Stimulated activated CD8-positive, alpha-beta memory T cell treated with anti-CD3 and anti-CD28 coated beads, Interleukin-7, amount 100 ng/mL, for 4 hours (primary cell): Measurements from ENCODE around the gene HAP1.
"Not testable (repeated sequence)": the region's sequence is repeated elsewhere in the genome, so short reads cannot be mapped to it uniquely, and the experiment has no call there.

Experiments used
- DNase-seq, 2 donors: peaks; one replicate each; pipeline ENCODE4 v3.0.0-alpha.2; 2020; ENCODE audit warnings: low read depth in 2 of 2

The HAP1 gene

DNA sequence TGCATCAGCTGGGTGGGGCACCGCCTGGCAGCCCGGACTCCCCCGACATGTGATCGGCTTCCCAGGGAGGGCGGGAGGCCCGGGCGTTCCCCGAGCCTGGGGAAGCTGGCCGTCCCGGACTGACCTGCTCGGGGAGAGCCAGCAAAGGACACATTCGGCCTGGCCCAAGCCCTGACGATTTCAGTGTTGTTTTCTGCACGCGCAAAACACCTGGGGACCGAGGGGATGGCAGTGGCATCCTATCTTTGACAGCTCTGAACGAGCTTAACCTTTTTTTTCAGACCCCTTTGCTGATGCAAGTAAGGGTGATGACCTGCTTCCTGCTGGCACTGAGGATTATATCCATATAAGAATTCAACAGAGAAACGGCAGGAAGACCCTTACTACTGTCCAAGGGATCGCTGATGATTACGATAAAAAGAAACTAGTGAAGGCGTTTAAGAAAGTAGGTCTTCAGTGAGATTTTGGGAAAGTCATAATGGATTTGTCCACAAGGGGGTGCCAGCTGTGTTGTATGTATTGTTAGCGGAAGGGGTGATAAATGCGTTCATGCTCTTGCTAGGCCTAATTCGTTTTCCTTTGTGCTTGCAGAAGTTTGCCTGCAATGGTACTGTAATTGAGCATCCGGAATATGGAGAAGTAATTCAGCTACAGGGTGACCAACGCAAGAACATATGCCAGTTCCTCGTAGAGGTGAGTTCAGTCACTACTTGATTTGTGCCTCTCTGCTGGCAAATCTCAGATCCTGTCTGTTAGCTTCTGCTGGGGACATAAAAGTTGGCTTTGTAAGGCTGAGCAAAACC is 44.7 kb downstream of the HAP1 start:
- peak in 1 of 2 donors; percentile 53 for DNase-seq

DNA sequence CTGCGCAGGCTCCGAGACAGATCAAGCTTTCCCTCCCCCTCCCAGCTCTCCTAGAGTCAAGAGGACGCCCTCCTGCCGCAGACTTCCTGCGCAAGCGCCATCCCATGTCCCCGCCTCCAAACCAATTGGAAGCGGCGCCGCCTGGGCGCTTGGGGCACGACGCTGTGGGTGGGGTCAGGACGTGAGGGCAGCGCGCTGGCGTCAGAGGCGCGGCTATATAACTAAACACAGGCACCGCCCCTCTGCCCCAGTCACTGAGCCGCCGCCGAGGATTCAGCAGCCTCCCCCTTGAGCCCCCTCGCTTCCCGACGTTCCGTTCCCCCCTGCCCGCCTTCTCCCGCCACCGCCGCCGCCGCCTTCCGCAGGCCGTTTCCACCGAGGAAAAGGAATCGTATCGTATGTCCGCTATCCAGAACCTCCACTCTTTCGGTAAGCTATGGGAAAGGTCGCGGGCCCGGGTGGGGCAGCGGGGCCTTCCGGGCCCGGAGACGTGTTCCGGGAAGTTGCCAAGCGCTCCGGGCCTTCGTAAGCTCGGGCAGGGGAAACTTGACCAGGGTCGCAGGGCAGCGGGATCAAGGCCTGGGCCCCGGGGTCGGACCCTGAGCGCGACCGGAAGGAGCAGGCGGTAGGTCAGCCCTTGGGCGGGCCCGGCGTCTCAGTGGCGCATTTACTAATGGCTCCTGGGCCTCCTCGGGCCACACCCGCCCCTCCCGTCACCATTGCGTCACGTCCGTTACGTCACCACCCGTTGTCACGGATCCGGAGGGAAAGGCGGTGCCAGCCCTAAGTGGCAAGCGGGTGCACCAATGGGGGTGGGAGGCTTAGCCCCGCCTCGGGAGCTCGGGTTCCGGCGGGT is 45.6 kb downstream of the HAP1 start, which contains the start of gene EIF1:
Gene EIF1 (plus strand): TSS at position 245 of the 856 bp plus-strand sequence. CDS start 154 bp downstream, at position 399.
- peak; percentile 99 to 100 for DNase-seq

DNA sequence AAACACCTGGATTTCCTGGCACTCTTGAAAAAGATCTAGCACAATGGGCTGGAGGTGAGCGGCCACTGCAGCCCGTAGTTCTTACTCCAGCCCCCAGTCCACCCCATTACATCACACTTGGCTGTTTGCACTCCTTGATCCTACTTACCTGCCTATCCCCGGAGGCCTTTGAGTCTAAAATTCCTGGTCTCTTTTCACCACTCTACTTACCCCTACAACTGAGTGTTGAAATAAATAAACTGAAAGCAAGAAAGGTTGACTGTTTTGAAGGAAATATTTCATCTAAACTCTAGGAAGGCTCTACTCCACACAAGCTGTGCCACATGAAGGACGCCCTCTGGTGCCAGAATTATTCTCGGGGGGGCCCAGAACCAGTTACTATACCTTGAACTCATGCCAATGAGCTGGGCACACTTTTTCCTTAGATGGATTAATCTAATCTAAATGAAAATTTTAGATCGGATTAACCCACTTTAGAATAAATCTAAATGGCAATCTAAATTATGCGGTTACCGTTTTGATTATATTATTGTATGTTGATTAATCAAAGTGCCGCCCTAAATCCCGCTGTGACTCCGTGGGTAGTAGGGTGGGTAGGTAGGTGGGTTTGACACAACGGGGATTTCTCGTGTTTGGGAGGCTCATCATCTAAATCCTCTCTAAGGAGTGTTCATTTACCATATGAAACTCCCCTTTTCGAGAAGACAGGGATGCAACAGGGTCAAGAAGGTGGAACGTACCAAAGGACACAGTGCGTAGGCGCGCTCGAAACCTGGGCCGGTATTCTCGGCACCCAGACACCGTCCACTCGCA is 46.4 kb downstream of the HAP1 start:
- DNase-seq: peak; percentile 53 to 58

DNA sequence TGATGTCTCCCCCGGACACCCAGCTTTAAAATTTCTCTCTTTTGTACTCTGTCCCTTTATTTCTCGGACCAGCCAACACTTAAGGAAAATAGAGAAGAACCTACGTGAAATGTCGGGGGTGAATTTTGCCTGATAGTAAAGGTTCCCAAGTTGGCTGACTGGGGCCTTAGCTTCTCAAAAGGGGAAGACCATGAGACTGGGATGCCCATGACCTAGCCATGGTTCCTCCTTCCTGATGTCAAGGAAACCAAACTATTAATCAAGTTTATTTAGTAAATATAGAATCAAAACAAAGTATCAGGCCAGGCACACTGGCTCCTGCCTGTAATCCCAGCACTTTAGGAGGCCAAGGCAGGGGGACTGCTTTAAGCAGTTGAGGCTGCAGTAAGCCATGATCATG is 48.2 kb downstream of the HAP1 start:
- no peak for DNase-seq

DNA sequence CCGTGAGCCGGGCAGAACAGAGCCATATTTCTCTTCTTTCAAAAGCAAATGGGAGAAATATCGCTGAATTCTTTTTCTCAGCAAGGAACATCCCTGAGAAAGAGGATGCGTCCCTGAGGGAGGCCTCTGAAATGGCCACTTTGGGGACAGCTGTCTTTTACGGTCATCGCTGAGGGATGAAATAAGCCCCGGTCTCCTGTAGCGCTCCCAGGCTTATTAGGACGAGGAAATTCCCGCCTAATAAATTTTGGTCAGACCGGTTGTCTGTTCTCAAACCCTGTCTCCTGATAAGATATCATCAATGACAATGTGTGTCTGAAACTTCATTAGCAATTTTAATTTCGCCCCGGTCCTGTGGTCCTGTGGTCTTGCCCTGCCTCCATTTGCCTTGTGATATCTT is 48.7 kb downstream of the HAP1 start:
- DNase-seq: not testable (repeated sequence)

DNA sequence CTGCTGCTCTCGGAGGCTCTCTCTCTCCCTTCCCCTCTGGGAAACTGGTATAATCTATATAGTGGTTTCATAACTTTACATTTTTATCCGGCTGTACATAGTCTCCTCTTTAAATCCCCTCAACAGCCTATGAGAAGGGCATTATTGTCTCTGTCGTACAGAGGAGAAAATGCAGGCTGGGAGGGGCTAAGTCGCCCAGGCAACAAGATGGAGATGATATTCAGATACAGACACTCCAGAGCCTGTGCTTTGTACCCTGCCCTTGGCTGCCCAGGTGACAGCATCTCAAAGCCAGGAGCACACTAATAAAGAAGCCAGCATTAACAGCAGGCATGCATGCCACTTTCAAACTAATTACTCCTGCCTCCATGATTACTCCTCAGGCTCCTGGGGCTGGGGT is 50.4 kb downstream of the HAP1 start:
- no peak for DNase-seq

DNA sequence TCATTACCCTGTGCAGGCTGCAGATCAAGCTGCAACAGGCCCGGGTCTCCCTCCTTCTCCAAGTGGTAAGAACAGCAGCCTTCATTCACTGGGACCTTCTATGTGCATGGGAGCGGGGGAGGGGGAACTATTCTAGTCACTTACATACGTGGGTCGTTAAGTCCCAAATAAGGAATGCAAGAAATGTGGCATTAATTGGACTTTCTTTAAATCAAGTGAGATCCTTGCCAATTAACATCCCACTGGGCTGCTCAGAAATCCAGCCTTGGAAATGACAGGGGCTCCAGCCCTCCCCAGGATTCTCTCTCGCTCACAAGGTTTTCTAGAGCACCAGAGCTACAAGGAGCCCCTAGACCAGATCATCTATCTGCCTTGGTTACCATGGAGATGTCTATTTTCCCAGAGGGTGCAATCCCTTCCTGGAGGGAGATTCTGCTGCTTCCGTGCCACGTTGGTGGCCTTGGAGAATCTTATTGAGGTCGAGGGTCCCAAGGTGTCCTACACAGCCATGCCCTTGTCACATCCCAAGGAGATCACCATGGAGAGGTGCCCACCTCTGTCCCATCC is 50.9 kb downstream of the HAP1 start:
- no peak for DNase-seq

DNA sequence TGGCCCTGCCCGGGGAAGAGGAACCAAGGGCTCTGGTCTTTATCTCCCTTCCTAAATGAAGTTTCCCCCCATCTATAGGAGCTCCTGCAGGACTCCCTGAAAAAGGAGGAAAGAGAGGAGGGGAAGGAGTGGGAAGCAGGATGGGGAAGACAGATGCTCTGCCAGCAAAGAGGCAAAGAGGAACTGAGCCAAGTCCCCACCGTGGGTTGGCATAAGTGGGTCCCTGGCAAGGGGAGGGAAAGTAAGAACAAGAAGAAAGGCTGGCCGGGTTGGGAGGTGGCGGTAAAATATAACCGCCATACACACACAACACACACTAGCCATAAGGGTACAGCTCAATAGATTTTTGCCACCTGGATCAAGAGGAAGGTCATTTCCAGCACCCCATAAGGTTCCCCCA is 51.8 kb downstream of the HAP1 start:
- DNase-seq: no peak

DNA sequence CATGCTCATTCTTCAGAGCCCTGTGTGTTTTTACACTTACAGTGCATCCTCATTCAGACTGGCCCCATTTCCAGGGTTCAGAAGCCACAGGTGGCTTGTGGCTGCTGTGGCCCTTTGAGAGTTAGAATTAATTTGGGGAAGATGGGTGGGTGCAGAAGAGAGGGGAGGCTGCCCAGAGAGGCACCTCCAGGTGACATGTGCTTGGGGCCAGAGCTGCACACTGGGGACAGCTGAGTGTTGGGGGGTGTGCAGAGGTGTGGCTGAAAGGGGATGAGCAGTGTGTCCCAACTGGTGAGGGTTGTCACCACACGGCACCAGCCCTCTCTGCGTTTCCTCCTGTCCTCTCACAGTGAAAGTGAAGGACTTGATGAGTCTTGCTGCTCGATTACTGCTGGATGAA is 52.7 kb downstream of the HAP1 start:
- no peak for DNase-seq

DNA sequence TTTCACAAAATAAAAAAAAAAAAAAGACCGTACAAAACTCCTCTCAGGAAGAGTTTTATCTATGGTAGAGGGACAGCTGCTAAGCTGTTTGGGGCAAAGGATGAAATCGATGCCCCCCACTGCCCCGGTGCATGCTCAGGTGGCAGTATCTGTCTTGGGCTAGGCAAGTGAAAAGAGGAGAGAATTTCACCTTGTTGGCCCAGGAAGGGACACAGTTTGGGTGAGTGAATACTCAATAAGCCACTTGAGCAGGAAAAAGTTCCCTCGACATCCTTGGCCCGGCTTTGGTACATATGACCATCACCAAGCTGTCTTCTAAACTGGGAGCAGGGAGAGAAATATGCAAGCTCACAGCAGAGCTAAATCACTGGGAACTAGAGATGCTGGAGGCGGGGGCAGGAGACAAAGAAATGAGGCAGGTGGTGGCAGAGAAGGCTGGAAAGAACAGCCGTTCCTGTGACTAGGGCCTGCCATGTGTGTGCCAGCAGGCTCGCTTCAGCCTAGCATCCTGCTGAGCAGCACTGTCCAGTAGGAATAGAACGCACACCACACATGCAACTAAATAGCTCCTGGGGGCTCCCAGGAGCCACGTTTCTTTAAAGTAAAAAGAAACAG is 53.9 kb downstream of the HAP1 start:
- DNase-seq: no peak

DNA sequence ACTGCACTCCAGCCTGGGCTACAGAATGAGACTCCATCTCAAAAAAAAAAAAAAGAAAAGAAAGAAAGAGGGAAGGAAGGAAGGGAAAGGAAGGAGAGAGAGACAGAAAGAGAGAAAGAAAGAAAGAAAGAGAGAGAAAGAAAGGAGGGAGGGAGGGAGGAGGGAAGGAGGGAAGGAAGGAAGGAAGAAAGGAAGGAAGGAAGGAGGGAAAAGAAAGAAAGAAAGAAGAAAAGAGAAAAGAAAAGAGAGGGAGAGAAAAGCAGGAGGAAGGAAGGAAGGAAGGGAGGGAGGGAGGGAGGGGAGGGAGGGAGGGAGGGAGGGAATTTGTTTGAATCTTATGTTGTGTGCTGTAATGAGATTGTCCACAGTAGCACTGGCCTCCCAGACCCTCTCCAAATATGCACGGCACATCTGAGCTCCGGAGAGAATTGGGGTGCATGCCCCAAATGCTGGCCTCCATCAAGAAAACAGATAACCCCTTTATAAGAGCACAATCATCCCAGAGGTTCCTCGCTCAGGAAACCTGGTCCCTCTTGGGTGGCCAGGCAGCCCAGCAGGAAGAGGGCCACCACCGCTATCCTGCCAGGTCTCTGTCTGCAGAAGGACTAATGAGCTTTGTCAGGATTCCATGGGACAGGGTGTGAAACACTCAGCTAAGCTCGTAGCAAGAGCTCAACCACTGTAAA is 54.6 kb downstream of the HAP1 start:
- DNase-seq: no peak

DNA sequence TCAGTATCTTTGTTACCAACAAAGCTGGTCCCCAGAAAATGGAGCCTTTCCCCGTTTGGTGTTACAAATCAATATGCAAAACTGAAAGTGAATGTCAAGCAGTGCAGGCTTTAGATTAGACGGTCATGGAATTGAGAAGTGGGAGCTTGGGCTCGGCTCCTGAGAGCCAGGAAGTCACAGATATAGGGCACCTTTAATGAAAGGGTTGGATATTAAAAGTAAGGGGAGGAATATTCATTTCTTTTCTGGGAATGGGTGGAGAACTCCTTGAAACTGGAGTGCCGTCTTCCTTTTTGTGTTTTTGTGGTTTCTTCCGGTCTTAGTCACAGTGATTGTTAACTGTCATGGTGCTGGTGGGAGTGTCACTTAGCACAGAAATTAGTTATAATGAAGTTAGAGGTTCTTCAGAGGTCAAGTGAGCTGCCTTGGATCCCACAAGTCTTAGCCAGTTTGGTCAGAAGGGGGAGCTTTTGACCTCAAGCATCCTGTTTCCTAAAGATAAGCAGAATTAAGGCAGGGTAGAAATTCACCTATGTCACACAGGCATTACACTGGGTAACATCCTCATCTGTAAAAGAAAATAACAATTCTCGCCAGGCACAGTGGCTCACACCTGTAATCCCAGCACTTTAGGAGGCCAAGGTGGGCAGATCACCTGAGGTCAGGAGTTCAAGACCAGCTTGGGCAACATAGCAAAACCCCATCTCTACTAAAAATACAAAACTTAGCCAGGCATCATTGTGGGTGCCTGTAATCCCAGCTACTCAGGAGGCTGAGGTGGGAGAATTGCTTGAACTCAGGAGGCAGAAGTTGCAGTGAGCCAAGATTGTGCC is 55.3 kb downstream of the HAP1 start:
- peak; percentile 34 to 58 for DNase-seq

DNA sequence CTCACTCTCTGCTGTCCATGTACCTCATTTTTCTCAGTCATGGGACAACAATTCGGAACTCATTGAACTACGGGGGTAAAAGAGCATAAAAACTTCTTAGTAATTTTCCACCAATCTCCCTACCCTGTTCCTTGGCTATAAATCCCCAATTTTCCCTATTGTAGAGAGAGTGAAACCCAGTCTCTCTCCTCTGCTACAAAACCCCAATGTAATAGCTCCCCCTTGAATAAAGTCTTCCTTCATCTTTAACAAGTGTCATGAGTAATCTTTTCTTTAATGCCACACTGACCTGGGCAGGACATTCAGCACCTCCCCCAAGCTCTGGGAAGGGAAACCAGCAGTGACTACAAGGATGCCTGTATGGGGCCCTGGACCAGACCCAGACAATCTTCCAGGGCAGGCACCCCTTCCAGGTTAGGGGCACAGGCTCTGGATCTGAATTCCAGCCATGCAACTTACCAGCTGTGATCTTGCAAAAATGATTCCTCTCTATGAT is 56.0 kb downstream of the HAP1 start:
- no peak for DNase-seq

DNA sequence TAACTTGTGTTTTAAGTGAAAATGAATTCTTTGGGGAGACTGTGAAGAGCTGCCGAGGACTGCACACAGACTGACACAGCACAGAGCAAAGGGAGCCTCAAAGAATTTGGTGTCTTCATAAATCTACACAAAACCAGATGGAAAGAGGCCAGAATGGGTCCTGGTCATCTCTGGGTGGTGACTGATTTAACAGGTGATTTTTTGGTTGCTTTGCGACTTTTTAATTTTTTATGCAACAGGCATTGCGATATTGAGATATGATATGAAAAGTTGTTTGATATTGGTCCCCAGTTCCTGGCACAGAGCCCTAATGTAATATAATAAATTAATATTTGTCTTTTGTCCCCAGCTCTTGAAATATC is 58.4 kb downstream of the HAP1 start:
- DNase-seq: no peak

DNA sequence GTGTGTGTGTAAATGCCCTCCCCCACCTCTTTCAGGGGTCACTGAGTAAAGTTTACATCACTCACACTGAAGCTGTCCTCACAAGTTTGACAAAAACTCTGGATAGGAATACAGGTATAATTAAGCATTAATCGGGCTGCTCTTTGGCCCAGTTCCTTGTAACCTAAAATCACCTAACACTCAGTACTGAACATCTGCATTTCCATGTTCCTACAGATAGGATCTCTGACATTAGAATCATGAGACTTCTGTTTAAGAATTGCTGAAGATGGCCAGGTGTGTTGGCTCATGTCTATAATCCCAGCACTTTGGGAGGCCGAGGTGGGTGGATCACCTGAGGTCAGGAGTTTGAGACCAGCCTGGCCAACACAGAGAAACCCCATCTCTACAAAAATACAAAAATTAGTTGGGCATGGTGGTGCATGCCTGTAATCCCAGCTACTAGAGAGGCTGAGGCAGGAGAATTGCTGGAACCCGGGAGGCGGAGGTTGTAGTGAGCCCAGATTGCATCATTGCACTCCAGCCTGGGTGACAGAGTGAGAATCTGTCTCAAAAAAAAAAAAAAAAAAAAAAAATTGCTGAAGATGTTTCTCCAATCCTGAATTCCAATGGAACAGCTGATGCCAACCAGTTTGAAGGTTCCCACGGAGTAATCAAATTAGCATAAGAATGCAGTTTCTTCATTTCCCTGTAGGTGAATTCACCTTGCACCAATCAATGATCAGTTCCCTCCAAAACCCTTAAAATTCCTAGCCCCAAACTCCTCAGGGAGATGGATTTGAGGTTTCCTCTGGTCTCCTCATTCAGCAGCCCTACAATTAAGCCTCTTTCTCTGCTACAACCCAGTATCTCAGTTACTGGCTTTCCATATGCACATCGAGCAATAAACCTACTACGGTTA is 59.0 kb downstream of the HAP1 start:
- not testable (repeated sequence) for DNase-seq
